SK-N-SH (cell line): ENCODE results near the gene NPDC1. TPM values are rescaled to one million over a fixed set of nuclear protein-coding genes. Genes with fewer than 3 reads are reported as not detected.

Source experiments
- CTCF ChIA-PET: fragments of 300-600, 350-600 bp; formaldehyde crosslinking; extraction: SDS; loops from one replicate; lab custom pipeline; 2021; lab: Yijun Ruan, JAX
- POLR2A ChIA-PET: fragments of 350-600 bp; sonication (Branson Sonifier 250); formaldehyde crosslinking; extraction: SDS; loops from one replicate; lab custom pipeline; 2020; ENCODE audit warnings: antibody characterized with exemption, inconsistent platforms; lab: Yijun Ruan, JAX
- DNase-seq: peaks from one replicate; pipeline ENCODE4 v3.0.0; 2012
- H2AFZ ChIP-seq: fragments of 200-600 bp; sonication (generic); 2 replicates; pipeline ENCODE4 v1.8.1; 2016; ENCODE audit warnings: antibody characterized with exemption, mild to moderate bottlenecking, low read depth
- H3F3A ChIP-seq: fragments of 200-600 bp; sonication (generic); replicated peaks from 2 replicates; pipeline ENCODE3; 2016; ENCODE audit warnings: antibody characterized with exemption, mild to moderate bottlenecking; ENCODE audit not compliant: insufficient read depth
- H3K27ac ChIP-seq, 2 experiments: fragments of 200-500 bp in 1 of 2; fragments of 200-600 bp in 1 of 2; sonication (Bioruptor generic) in 1 of 2; sonication (generic), shearing (Covaris generic) in 1 of 2; 2 replicates each; pipeline versions ENCODE4 v1.5.1 to v1.6.1; 2014 to 2016; ENCODE audit warnings: low read depth in 2 of 2, inconsistent platforms in 1 of 2, low read length in 1 of 2, mild to moderate bottlenecking in 1 of 2, mixed read lengths in 1 of 2
- H3K27me3 ChIP-seq: fragments of 200-600 bp; sonication (generic), shearing (Covaris generic); 2 replicates; pipeline ENCODE4 v1.6.1; 2016; ENCODE audit warnings: mixed run types; ENCODE audit not compliant: insufficient read depth
- H3K36me3 ChIP-seq, 2 experiments: fragments of 200-500 bp in 1 of 2; fragments of 200-600 bp in 1 of 2; sonication (Bioruptor generic) in 1 of 2; sonication (generic) in 1 of 2; replicated peaks in 1 of 2; 2 replicates each; pipeline versions ENCODE3 to v1.5.1; 2014 to 2016; ENCODE audit warnings: low read length in 1 of 2, mild to moderate bottlenecking in 1 of 2; ENCODE audit not compliant: insufficient read depth in 2 of 2, control insufficient read depth in 1 of 2
- H3K4me1 ChIP-seq, 2 experiments: fragments of 200-500 bp in 1 of 2; fragments of 200-600 bp in 1 of 2; sonication (Bioruptor generic) in 1 of 2; sonication (generic), shearing (Covaris generic) in 1 of 2; 2 replicates each; pipeline versions ENCODE4 v1.5.1 to v1.6.1; 2014 to 2016; ENCODE audit warnings: low read depth in 1 of 2, low read length in 1 of 2, mixed run types in 1 of 2; ENCODE audit not compliant: insufficient read depth in 2 of 2, control insufficient read depth in 1 of 2
- H3K4me2 ChIP-seq: fragments of 200-600 bp; sonication (generic), shearing (Covaris generic); 2 replicates; pipeline ENCODE4 v1.6.1; 2017; ENCODE audit warnings: mixed run types
- H3K4me3 ChIP-seq, 2 experiments: fragments of 200-500 bp in 1 of 2; fragments of 200-600 bp in 1 of 2; sonication (Bioruptor generic) in 1 of 2; sonication (generic), shearing (Covaris generic) in 1 of 2; 2 replicates each; pipeline versions ENCODE4 v1.5.1 to v1.8.1; 2014 to 2016; ENCODE audit warnings: low read depth in 2 of 2, inconsistent platforms in 1 of 2, low read length in 1 of 2, mild to moderate bottlenecking in 1 of 2, mixed read lengths in 1 of 2, moderate library complexity in 1 of 2
- H3K79me2 ChIP-seq: fragments of 200-600 bp; sonication (generic); 2 replicates; pipeline ENCODE4 v1.8.1; 2017; ENCODE audit warnings: mild to moderate bottlenecking; ENCODE audit not compliant: insufficient read depth
- H3K9ac ChIP-seq: fragments of 200-600 bp; sonication (generic); 2 replicates; pipeline ENCODE4 v1.6.1; 2017; ENCODE audit warnings: mixed run types
- H3K9me2 ChIP-seq: fragments of 200-600 bp; sonication (generic); 2 replicates; pipeline ENCODE4 v1.6.1; 2017; ENCODE audit warnings: mixed run types
- H3K9me3 ChIP-seq: fragments of 200-600 bp; sonication (generic); 2 replicates; pipeline ENCODE4 v1.6.1; 2017; ENCODE audit warnings: mixed run types, mild to moderate bottlenecking, moderate library complexity
- H4K20me1 ChIP-seq: fragments of 200-600 bp; sonication (generic); 2 replicates; pipeline ENCODE4 v1.6.1; 2017; ENCODE audit warnings: mild to moderate bottlenecking, mixed run types; ENCODE audit not compliant: insufficient read depth
- EP300 ChIP-seq, 2 experiments: IDR thresholded peaks; 2 replicates each; pipeline versions ENCODE4 v1.4.0 to v1.6.1; 2012; ENCODE audit warnings: borderline replicate concordance in 1 of 2, low read depth in 1 of 2, low read length in 1 of 2
- GABPA ChIP-seq: IDR thresholded peaks from 2 replicates; pipeline ENCODE4 v1.4.0; 2012; ENCODE audit warnings: low read depth, mild to moderate bottlenecking
- GATA2 ChIP-seq: sonication (generic); formaldehyde crosslinking; IDR thresholded peaks from 2 replicates; pipeline ENCODE4 v1.5.0; 2020; ENCODE audit warnings: mild to moderate bottlenecking, missing genetic modification reagents
- JUND ChIP-seq: IDR thresholded peaks from 2 replicates; pipeline ENCODE4 v1.4.0; 2012
- NRF1 ChIP-seq: IDR thresholded peaks from 2 replicates; pipeline ENCODE4 v1.6.1; 2012; ENCODE audit warnings: low read depth, mild to moderate bottlenecking, low read length
- POLR2AphosphoS5 ChIP-seq: IDR thresholded peaks from 2 replicates; pipeline ENCODE4 v1.6.1; 2012; ENCODE audit warnings: low read depth, low read length
- SIN3A ChIP-seq: IDR thresholded peaks from 2 replicates; pipeline ENCODE4 v1.6.1; 2012; ENCODE audit warnings: low read depth, mild to moderate bottlenecking, low read length, moderate library complexity, borderline replicate concordance
- SMC3 ChIP-seq: IDR thresholded peaks from 2 replicates; pipeline ENCODE4 v1.6.1; 2012; ENCODE audit warnings: low read depth, low read length, improper control_type of control experiment
- YY1 ChIP-seq: IDR thresholded peaks from 2 replicates; pipeline ENCODE4 v1.4.0; 2012; ENCODE audit warnings: low read depth, mild to moderate bottlenecking
- WGBS: methylation state at CpG from one replicate; pipeline ENCODE4 v1.1.6; 2017; ENCODE audit warnings: low lambda C conversion rate; 5-methylcytosine and 5-hydroxymethylcytosine counted together
- polyA plus RNA-seq, 3 experiments: library from polyadenylated mRNA; depleted of rRNA; stranded (reverse); fragments of >200 nt; gene quantifications; 2 replicates each; pipeline ENCODE4 v1.2.3, GENCODE V29; 2012
- TF ChIP-seq, protein P1 (sequence below): fragments of 150-350 bp; IDR thresholded peaks from 2 replicates; pipeline ENCODE4 v1.6.1; 2016; ENCODE audit warnings: mild to moderate bottlenecking, low read depth, low read length
- TF ChIP-seq, protein P2 (sequence below): IDR thresholded peaks from 2 replicates; pipeline ENCODE4 v1.4.0; 2012; ENCODE audit warnings: low read depth, borderline replicate concordance
- TF ChIP-seq, protein P3 (sequence below): fragments of 150-350 bp; IDR thresholded peaks from 2 replicates; pipeline ENCODE4 v1.6.1; 2017; ENCODE audit warnings: antibody characterized with exemption, low read length, low read depth, borderline replicate concordance
- TF ChIP-seq, protein P4 (sequence below): IDR thresholded peaks from 2 replicates; pipeline ENCODE4; 2012

Gene NPDC1
- polyA plus RNA-seq, 1 of the 3 experiments (the other 2 are of a cell fraction) = 48.1 TPM

DNA sequence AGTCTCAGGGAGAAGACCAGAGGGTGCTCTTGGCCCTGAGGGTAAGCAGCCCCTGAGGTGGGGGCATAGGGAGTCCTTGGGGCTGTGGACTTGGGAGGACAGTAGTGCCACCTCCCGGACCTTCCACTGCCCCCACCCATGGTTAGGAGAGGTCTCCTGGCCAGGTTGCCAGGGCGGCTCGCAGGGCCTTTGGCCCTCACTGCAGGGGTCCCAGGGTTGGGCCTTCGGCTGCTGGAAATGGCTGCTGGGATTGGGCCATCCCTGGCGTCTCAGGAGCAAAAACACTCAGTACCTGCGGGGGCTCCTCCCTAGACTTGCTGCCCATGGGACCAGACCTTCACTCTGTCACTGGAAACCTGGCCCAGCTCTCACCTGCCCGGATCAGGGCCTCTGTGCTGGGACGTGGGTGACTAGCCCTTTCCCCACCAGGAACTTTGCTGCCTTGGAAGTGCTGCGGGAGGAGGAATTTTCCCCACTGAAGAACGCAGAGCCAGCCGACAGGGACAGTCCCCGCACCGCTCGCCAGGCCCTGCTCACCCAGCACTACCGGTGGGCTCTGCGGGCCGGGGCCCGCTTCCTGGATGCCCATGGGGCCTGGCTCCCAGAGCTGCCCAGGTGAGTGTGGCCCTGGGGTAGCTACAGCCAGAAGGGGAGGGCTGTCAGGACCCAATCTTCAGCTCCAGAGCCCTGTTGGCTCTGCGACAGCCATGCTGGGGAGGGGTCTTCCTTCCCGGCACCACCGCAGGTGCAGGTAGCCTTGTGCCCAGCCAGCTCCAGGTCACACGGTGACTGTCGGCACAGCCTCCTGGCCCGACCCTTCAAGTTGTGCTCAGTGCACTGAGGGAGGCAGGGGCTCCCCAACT is 34.5 kb upstream of the NPDC1 start:
- Histone ChIP-seq H3K9me2 (no peaks in the 10 kb centered on the region), H3K4me2 (no peak overlapping the region), H3K4me1 (peaks cover 9 to 10% of the 10 kb centered on the region in 2 experiments; a peak in 2 of 4 replicates), H3K9me3 (no peaks in the 10 kb centered on the region), H3K79me2 (no peaks in the 10 kb centered on the region), H3F3A (peaks cover 21% of the 10 kb centered on the region), H3K9ac (no peak overlapping the region), H3K27ac (no peak overlapping the region), H3K36me3 (peaks cover 3 to 8% of the 10 kb centered on the region in 2 experiments), H4K20me1 (no peaks in the 10 kb centered on the region), H2AFZ (no peak overlapping the region), H3K27me3 (no peaks in the 10 kb centered on the region), H3K4me3 (no peak overlapping the region)
- ChIA-PET POLR2A (no interaction called here), CTCF (interaction anchor here (1.4 to 2.1 kb wide), 7 partner anchors 11 to 311 kb away, joined by 3 to 9 read pairs (median 5); partner anchors contain the start of genes NPDC1 and SAPCD2)
- no peak for DNase-seq
- WGBS = 93% methylated on average over 6 of the region's 24 CpGs
- TF ChIP-seq YY1 (no peak), POLR2AphosphoS5 (no peak), SIN3A (no peak), SMC3 (no peak), GABPA (no peak), EP300 (IDR thresholded peaks at IDR 0.05; ENCODE audit: borderline replicate concordance in 1 of 2, low read depth in 1 of 2, low read length in 1 of 2) (no peak), NRF1 (no peak), JUND (no peak), GATA2 (CRISPR knock-in tag) (no peak)
- TF ChIP-seq, protein P1, sequence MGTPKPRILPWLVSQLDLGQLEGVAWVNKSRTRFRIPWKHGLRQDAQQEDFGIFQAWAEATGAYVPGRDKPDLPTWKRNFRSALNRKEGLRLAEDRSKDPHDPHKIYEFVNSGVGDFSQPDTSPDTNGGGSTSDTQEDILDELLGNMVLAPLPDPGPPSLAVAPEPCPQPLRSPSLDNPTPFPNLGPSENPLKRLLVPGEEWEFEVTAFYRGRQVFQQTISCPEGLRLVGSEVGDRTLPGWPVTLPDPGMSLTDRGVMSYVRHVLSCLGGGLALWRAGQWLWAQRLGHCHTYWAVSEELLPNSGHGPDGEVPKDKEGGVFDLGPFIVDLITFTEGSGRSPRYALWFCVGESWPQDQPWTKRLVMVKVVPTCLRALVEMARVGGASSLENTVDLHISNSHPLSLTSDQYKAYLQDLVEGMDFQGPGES = no peak
- TF ChIP-seq, protein P2, sequence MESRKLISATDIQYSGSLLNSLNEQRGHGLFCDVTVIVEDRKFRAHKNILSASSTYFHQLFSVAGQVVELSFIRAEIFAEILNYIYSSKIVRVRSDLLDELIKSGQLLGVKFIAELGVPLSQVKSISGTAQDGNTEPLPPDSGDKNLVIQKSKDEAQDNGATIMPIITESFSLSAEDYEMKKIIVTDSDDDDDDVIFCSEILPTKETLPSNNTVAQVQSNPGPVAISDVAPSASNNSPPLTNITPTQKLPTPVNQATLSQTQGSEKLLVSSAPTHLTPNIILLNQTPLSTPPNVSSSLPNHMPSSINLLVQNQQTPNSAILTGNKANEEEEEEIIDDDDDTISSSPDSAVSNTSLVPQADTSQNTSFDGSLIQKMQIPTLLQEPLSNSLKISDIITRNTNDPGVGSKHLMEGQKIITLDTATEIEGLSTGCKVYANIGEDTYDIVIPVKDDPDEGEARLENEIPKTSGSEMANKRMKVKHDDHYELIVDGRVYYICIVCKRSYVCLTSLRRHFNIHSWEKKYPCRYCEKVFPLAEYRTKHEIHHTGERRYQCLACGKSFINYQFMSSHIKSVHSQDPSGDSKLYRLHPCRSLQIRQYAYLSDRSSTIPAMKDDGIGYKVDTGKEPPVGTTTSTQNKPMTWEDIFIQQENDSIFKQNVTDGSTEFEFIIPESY = no peak
- TF ChIP-seq, protein P3, sequence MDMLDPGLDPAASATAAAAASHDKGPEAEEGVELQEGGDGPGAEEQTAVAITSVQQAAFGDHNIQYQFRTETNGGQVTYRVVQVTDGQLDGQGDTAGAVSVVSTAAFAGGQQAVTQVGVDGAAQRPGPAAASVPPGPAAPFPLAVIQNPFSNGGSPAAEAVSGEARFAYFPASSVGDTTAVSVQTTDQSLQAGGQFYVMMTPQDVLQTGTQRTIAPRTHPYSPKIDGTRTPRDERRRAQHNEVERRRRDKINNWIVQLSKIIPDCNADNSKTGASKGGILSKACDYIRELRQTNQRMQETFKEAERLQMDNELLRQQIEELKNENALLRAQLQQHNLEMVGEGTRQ = no peak
- TF ChIP-seq, protein P4, sequence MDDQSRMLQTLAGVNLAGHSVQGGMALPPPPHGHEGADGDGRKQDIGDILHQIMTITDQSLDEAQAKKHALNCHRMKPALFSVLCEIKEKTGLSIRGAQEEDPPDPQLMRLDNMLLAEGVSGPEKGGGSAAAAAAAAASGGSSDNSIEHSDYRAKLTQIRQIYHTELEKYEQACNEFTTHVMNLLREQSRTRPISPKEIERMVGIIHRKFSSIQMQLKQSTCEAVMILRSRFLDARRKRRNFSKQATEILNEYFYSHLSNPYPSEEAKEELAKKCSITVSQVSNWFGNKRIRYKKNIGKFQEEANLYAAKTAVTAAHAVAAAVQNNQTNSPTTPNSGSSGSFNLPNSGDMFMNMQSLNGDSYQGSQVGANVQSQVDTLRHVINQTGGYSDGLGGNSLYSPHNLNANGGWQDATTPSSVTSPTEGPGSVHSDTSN = no peak
